Dermis microvascular lymphatic vessel endothelial cell (primary cell): ENCODE measurements around the gene SANBR. TPM values are rescaled to one million over a fixed set of nuclear protein-coding genes. Genes with fewer than 3 reads are reported as not detected.

ENCODE experiments used
- DNase-seq, 2 donors: peaks; one replicate each; pipeline versions ENCODE4 v3.0.0 to v3.0.0-alpha.2; 2010; ENCODE audit warnings: low read depth in 2 of 2
- total RNA-seq: library from RNA; depleted of rRNA; stranded (reverse); fragments of >200 nt; gene quantifications from 2 replicates; pipeline ENCODE4 v1.2.1, GENCODE V29; 2014

Gene SANBR
- total RNA-seq, 1 donor from 2014 or later = 11.0 TPM

DNA sequence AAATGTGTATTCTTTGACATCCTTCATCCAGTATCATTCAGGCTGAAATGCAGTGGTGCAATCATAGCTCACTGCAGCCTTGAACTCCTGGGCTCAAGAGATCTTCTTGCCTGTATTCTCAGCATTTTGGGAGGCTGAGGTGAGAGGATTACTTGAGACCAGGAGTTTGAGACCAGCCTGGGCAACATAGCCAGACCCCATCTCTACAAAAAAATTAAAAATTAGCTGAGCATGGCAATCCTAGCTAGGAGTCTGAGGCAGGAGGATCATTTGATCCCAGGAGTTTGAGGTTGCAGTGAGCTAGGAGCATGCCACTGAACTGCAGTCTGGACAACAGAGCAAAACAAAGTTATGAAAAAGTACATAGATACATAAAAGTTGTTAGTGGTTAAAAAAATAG lies 24.1 kb downstream of the SANBR start:
- DNase-seq = no peak

GRCh38 chr2:61090386-61090921 lies 24.8 kb downstream of the SANBR start:
- no peak for DNase-seq

- no peak for DNase-seq
Observed at GRCh38 chr2:61091485-61091884, 25.8 kb downstream of the SANBR start.

GRCh38 chr2:61096438-61096837 lies 30.8 kb downstream of the SANBR start:
- no peak for DNase-seq

DNA sequence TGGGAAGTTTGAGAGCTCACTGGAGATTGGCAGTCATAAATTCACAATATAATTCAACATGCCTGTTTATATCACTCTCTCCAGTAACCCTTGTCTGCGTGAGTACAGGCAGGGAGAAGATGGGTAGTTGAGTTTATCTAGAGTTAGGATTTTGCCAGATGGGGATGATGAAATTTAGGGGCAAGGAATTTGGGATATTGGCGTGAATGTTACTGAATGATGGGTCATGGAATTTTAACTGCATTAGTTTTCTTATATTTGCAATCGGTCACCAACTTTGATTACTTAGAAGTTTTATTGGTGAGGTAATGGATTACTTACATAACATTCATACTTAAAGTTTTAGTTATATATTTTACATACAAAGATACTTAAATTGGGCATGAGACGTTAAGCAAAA lies 35.1 kb downstream of the SANBR start:
- no peak for DNase-seq

- DNase-seq = no peak
Observed at GRCh38 chr2:61109291-61109690, 43.6 kb downstream of the SANBR start.

DNA sequence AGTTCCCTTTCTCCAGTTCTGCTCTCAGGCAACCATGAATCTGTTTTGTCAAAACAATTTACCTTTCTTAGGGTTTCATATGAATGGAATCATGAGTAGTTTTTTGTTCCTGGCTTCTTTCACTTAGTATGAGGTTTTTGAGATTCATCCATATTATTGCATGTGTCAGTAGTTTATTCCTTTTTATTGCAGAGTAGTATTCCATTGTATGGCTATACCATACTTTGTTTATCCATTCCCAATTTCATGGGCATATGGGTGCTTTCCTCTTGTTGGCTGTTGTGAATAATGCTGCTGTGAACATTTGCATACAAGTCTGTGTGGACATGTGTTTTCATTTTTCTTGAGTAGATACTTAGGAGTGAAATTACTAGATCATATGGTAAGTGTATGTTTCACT lies 46.0 kb downstream of the SANBR start:
- DNase-seq = no peak

DNA sequence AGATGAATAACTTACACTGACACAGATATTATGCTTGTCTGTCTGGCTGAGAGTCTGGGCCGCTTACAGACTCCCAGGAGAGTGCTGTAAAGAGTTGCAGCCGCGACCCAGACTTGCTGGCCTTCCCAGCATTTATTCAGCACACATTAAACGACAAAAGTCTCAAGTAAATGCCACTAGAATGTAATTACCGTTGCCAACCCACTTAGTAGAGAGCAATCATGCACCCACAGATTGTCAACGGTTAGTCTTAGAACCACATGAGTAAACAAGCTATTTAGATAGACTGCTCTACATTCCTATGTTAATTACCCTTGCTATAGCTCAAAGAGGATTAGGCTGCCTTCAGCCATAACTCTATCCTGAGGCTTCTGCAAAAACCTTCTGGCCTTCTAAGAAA lies 48.5 kb downstream of the SANBR start:
- DNase-seq = no peak

Other genes starting within 250 kb of the SANBR start
- 8.6 and 23.3 TPM in 2 replicates for gene REL, start 184.3 kb upstream of the SANBR start, total RNA-seq
- gene PEX13, start 48.2 kb upstream of the SANBR start, total RNA-seq = 37.9 and 41.1 TPM in 2 replicates
- gene PUS10, start 47.6 kb upstream of the SANBR start, total RNA-seq = 5.4 and 6.2 TPM in 2 replicates
- gene C2orf74, start 96.3 kb downstream of the SANBR start, total RNA-seq = 3.2 and 5.9 TPM in 2 replicates